Right forelimb (tissue), 1 donor: ENCODE data around the gene HEATR5A.
"Not testable (repeated sequence)": the region's sequence is repeated elsewhere in the genome, so short reads cannot be mapped to it uniquely, and the experiment has no call there.

Experiments used
- DNase-seq: peaks from one replicate; pipeline ENCODE4 v3.0.0-alpha.2; 2018

HEATR5A gene

GRCh38 chr14:31320922-31321766 lies 99.2 kb downstream of the HEATR5A start:
- DNase-seq, result no peak

GRCh38 chr14:31320216-31320615 lies 100.1 kb downstream of the HEATR5A start:
- DNase-seq, result no peak

- DNase-seq, result no peak
Measured at GRCh38 chr14:31319701-31320100, 100.6 kb downstream of the HEATR5A start.

- no peak for DNase-seq
Measured at GRCh38 chr14:31312934-31313333, 107.4 kb downstream of the HEATR5A start.

GRCh38 chr14:31312370-31312769 lies 108.0 kb downstream of the HEATR5A start:
- not testable (repeated sequence) for DNase-seq

GRCh38 chr14:31307618-31308017 lies 112.7 kb downstream of the HEATR5A start:
- no peak for DNase-seq

- DNase-seq, result no peak
Measured at GRCh38 chr14:31307198-31307597, 113.2 kb downstream of the HEATR5A start.

GRCh38 chr14:31303654-31304053 lies 116.7 kb downstream of the HEATR5A start:
- DNase-seq, result no peak

GRCh38 chr14:31300883-31301282 lies 119.5 kb downstream of the HEATR5A start:
- no peak for DNase-seq

- DNase-seq, result no peak
Measured at GRCh38 chr14:31300296-31300695, 120.1 kb downstream of the HEATR5A start.

- no peak for DNase-seq
Measured at GRCh38 chr14:31297701-31298344, 122.5 kb downstream of the HEATR5A start.

- DNase-seq, result no peak
Measured at GRCh38 chr14:31297112-31297511, 123.2 kb downstream of the HEATR5A start.

GRCh38 chr14:31294746-31295405 lies 125.5 kb downstream of the HEATR5A start:
- no peak for DNase-seq

- no peak for DNase-seq
Measured at GRCh38 chr14:31292937-31293616, 127.3 kb downstream of the HEATR5A start.

GRCh38 chr14:31291210-31291609 lies 129.1 kb downstream of the HEATR5A start:
- DNase-seq, result no peak

- no peak for DNase-seq
Measured at GRCh38 chr14:31287294-31287972, 132.9 kb downstream of the HEATR5A start.

- DNase-seq, result no peak
Measured at GRCh38 chr14:31286456-31287293, 133.7 kb downstream of the HEATR5A start.

GRCh38 chr14:31283578-31284252 lies 136.6 kb downstream of the HEATR5A start:
- no peak for DNase-seq

- DNase-seq, result no peak
Measured at GRCh38 chr14:31283153-31283552, 137.2 kb downstream of the HEATR5A start.

- no peak for DNase-seq
Measured at GRCh38 chr14:31280871-31281220, 139.5 kb downstream of the HEATR5A start.
